K562 (cell line): Measurements from ENCODE around the gene TVP23A. TPM values are rescaled to one million over a fixed set of nuclear protein-coding genes. Genes with fewer than 3 reads are reported as not detected.

Source experiments
- ATF1 ChIP-seq, 2 experiments: fragments of 450-650 bp in 1 of 2; IDR thresholded peaks; 2 replicates each; pipeline ENCODE4 v1.6.1; 2016; ENCODE audit warnings: missing compliant biosample characterization in 1 of 2, missing genetic modification characterization in 1 of 2
- C11orf30 ChIP-seq: fragments of 450-650 bp; IDR thresholded peaks from 2 replicates; pipeline ENCODE4 v1.6.1; 2016; ENCODE audit warnings: low read depth, mild to moderate bottlenecking
- CREM ChIP-seq: IDR thresholded peaks from 2 replicates; pipeline ENCODE4 v1.6.1; 2014; ENCODE audit warnings: antibody characterized with exemption, low read depth
- JUND ChIP-seq, 2 experiments: IDR thresholded peaks; 2 replicates in 1 of 2; 3 replicates in 1 of 2; pipeline ENCODE4 v1.6.1; 2011; ENCODE audit warnings: borderline replicate concordance in 2 of 2, low read depth in 2 of 2, low read length in 2 of 2, improper control_type of control experiment in 1 of 2, missing biosample characterization in 1 of 2, missing genetic modification characterization in 1 of 2, missing genetic modification reagents in 1 of 2
- NR2C1 ChIP-seq, 2 experiments: fragments of 450-650 bp; IDR thresholded peaks; 2 replicates each; pipeline ENCODE4 v1.6.1; 2017; ENCODE audit warnings: mild to moderate bottlenecking in 2 of 2, antibody characterized with exemption in 1 of 2, inconsistent platforms in 1 of 2, missing compliant biosample characterization in 1 of 2, missing genetic modification characterization in 1 of 2
- NUFIP1 ChIP-seq: fragments of 450-650 bp; IDR thresholded peaks from 2 replicates; pipeline ENCODE4 v1.6.1; 2018; ENCODE audit not compliant: partially characterized antibody
- PHF20 ChIP-seq: fragments of 450-650 bp; IDR thresholded peaks from 2 replicates; pipeline ENCODE4 v1.6.1; 2018; ENCODE audit not compliant: partially characterized antibody
- SMARCE1 ChIP-seq: fragments of 450-650 bp; IDR thresholded peaks from 2 replicates; pipeline ENCODE4 v1.7.1; 2016; ENCODE audit warnings: mild to moderate bottlenecking
- SNIP1 ChIP-seq: fragments of 450-650 bp; IDR thresholded peaks from 2 replicates; pipeline ENCODE4 v1.7.1; 2017; ENCODE audit warnings: low read depth, mild to moderate bottlenecking
- TRIM24 ChIP-seq, 2 experiments: fragments of 450-650 bp; IDR thresholded peaks; 2 replicates each; pipeline ENCODE4 v1.6.1; 2016
- ZNF197 ChIP-seq: fragments of 200-800 bp; sonication (Bioruptor generic); IDR thresholded peaks from 2 replicates; pipeline ENCODE4 v1.6.1; 2016; ENCODE audit warnings: low read depth, missing genetic modification characterization, missing compliant biosample characterization
- ZNF584 ChIP-seq: fragments of 200-800 bp; sonication (Bioruptor generic); IDR thresholded peaks from 2 replicates; pipeline ENCODE4 v1.6.1; 2016; ENCODE audit warnings: low read depth, mild to moderate bottlenecking, missing genetic modification characterization, missing compliant biosample characterization
- ZNF644 ChIP-seq: fragments of 200-800 bp; sonication (Bioruptor generic); IDR thresholded peaks from 2 replicates; pipeline ENCODE4 v1.6.1; 2016; ENCODE audit warnings: low read depth, missing genetic modification characterization, missing compliant biosample characterization
- polyA plus RNA-seq, 8 experiments: library from polyadenylated mRNA; depleted of rRNA in 4 of 8; stranded (reverse) in 5 of 8; unstranded in 3 of 8; fragments of >200 nt; fragmentation: Nextera tagmentation in 2 of 8; fragmentation: Illumina TruSeq in 1 of 8; extraction: Ambion mirVana in 2 of 8; extraction: Trizol in 1 of 8; gene quantifications; 2 replicates each; pipeline versions ENCODE4 v1.2.1 to v1.2.3, GENCODE V29; 2011 to 2014; ENCODE audit warnings: inconsistent platforms in 1 of 8, missing spikeins in 1 of 8
- total RNA-seq, 7 experiments: library from RNA; depleted of rRNA in 6 of 7; stranded (reverse); fragments of >200 nt in 6 of 7; fragmentation: Illumina TruSeq in 2 of 7; extraction: Trizol in 2 of 7; gene quantifications; 2 replicates each; pipeline versions ENCODE4 v1.2.1 to v1.2.3, GENCODE V29; 2011 to 2021; ENCODE audit warnings: low replicate concordance in 1 of 7
- TF ChIP-seq, protein P1 (sequence below): IDR thresholded peaks from 2 replicates; pipeline ENCODE4 v1.6.1; 2011; ENCODE audit not compliant: insufficient read length; ENCODE audit errors: extremely low read depth
- TF ChIP-seq, protein P2 (sequence below): sonication (generic); formaldehyde crosslinking; IDR thresholded peaks from 2 replicates; pipeline ENCODE4 v1.8.0; 2022; ENCODE audit warnings: missing genetic modification reagents, mild to moderate bottlenecking, moderate library complexity, borderline replicate concordance
- TF ChIP-seq, protein P3 (sequence below): sonication (generic); formaldehyde crosslinking; IDR thresholded peaks from 2 replicates; pipeline ENCODE4 v1.8.1; 2023; ENCODE audit warnings: mild to moderate bottlenecking, missing genetic modification reagents

TVP23A gene
- total and polyA plus RNA-seq, 9 of the 15 experiments (the other 6 are each of a cell fraction or from before 2014, with no cell fraction given) = 0.04 to 0.77 (median 0.10) TPM; not detected in 3

DNA sequence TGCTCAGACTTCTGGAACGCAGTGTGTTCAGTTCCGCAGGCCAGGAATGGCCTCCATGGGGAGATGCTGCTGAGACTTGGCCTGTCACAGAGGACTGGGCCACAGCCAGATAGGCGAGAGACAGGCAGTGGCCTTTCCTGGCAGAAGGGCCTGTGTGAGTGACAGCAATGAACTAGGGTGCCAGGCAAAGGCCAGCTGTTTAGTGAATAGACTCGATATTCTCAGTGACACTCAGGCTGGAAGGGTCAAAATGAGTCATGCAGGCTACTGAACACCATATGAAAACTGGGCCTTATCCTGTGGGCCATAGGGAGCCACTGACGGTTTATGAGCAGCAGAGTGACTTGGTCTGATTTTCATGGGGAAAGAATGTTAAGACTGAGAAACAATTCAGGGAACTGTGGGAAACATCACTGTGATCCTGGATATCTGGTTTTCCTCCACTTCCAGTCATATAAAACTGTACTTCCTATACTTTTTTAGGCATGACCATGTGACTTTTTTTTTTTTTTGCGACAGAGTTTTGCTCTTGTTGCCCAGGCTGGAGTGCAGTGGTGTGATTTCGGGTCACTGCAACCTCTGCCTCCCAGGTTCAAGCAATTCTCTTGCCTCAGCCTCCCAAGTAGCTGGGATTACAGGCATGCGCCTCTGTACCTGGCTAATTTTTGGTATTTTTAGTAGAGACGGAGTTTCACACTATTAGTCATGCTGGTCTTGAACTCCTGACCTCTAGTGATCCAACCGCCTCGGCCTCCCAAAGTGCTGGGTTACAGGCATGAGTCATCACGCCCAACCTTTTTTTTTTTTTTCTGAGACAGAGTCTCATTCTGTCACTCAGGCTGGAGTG is 80.1 kb downstream of the TVP23A start (continued):
- TF ChIP-seq TRIM24 (IDR thresholded peaks at IDR 0.05) (peak in 1 of 2 experiments; percentile 61; a peak in 2 of 4 replicates), ATF1 (CRISPR knock-in tag; IDR thresholded peaks at IDR 0.05) (no peak), ATF1 (tag; IDR thresholded peaks at IDR 0.05) (peak; percentile 37; the same call in 1 of the 2 replicates), CREM (0 out of 2 replicates have a peak, but pooled peaks have one; percentile 27), C11orf30 (peak; percentile 54; the same call in 1 of the 2 replicates), SMARCE1 (peak; percentile 93), ZNF197 (CRISPR knock-in tag) (no peak), PHF20 (peak; percentile 66), ZNF644 (tag) (peak; percentile 50; the same call in 1 of the 2 replicates), ZNF584 (CRISPR knock-in tag) (no peak), SNIP1 (no peak), NR2C1 (IDR thresholded peaks at IDR 0.05) (peak; percentile 75), NR2C1 (tag; IDR thresholded peaks at IDR 0.05) (peak; percentile 67), JUND (IDR thresholded peaks at IDR 0.05; ENCODE audit: borderline replicate concordance, low read depth, low read length) (peak; percentile 96), JUND (tag; IDR thresholded peaks at IDR 0.05; ENCODE audit: borderline replicate concordance, low read depth, low read length) (peak; percentile 92), NUFIP1 (no peak)
- TF ChIP-seq, protein P1, sequence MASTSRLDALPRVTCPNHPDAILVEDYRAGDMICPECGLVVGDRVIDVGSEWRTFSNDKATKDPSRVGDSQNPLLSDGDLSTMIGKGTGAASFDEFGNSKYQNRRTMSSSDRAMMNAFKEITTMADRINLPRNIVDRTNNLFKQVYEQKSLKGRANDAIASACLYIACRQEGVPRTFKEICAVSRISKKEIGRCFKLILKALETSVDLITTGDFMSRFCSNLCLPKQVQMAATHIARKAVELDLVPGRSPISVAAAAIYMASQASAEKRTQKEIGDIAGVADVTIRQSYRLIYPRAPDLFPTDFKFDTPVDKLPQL = no peak
- TF ChIP-seq, protein P2, sequence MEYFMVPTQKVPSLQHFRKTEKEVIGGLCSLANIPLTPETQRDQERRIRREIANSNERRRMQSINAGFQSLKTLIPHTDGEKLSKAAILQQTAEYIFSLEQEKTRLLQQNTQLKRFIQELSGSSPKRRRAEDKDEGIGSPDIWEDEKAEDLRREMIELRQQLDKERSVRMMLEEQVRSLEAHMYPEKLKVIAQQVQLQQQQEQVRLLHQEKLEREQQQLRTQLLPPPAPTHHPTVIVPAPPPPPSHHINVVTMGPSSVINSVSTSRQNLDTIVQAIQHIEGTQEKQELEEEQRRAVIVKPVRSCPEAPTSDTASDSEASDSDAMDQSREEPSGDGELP (CRISPR knock-in tag) = peak; percentile 83
- TF ChIP-seq, protein P3, sequence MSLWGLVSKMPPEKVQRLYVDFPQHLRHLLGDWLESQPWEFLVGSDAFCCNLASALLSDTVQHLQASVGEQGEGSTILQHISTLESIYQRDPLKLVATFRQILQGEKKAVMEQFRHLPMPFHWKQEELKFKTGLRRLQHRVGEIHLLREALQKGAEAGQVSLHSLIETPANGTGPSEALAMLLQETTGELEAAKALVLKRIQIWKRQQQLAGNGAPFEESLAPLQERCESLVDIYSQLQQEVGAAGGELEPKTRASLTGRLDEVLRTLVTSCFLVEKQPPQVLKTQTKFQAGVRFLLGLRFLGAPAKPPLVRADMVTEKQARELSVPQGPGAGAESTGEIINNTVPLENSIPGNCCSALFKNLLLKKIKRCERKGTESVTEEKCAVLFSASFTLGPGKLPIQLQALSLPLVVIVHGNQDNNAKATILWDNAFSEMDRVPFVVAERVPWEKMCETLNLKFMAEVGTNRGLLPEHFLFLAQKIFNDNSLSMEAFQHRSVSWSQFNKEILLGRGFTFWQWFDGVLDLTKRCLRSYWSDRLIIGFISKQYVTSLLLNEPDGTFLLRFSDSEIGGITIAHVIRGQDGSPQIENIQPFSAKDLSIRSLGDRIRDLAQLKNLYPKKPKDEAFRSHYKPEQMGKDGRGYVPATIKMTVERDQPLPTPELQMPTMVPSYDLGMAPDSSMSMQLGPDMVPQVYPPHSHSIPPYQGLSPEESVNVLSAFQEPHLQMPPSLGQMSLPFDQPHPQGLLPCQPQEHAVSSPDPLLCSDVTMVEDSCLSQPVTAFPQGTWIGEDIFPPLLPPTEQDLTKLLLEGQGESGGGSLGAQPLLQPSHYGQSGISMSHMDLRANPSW = no peak
